Thyroid gland (tissue), 4 donors: Measurements from ENCODE around the gene CDKN1B. TPM values are rescaled to one million over a fixed set of nuclear protein-coding genes. Genes with fewer than 3 reads are reported as not detected.
A peak's percentile ranks its signal among the peaks of the same experiment; 100 is the strongest.

Experiments used
- DNase-seq, 2 donors: peaks; one replicate each; pipeline ENCODE4 v3.0.0-alpha.2; 2019
- H3K27ac ChIP-seq, 3 donors: fragments of 200-600 bp; sonication (generic); 1 replicate in 2 of 3; 2 replicates in 1 of 3; pipeline ENCODE4 v1.5.1; 2016 to 2019; ENCODE audit warnings: mild to moderate bottlenecking in 1 of 3, moderate library complexity in 1 of 3
- H3K27me3 ChIP-seq: fragments of 200-600 bp; sonication (generic); one replicate; pipeline ENCODE4 v1.5.1; 2019
- H3K36me3 ChIP-seq, 2 donors: fragments of 200-600 bp; sonication (generic); one replicate each; pipeline ENCODE4 v1.5.1; 2016 to 2019
- H3K4me1 ChIP-seq, 2 donors: fragments of 200-600 bp; sonication (generic); one replicate each; pipeline ENCODE4 v1.5.1; 2017 to 2019
- H3K4me3 ChIP-seq, 3 donors: fragments of 200-600 bp; sonication (generic); replicated peaks in 1 of 3; 1 replicate in 2 of 3; 2 replicates in 1 of 3; pipeline ENCODE4 v1.5.1; 2016; ENCODE audit warnings: mild to moderate bottlenecking in 1 of 3
- H3K9me3 ChIP-seq: fragments of 200-600 bp; sonication (generic); one replicate; pipeline ENCODE4 v1.5.1; 2017
- POLR2A ChIP-seq, 2 donors: fragments of 450-650 bp; IDR thresholded peaks; one replicate each; pipeline ENCODE4 v1.6.1; 2017; ENCODE audit warnings: antibody characterized with exemption in 2 of 2, mild to moderate bottlenecking in 2 of 2, moderate library complexity in 1 of 2
- WGBS, 2 donors: methylation state at CpG; one replicate each; pipeline ENCODE4 v1.1.5; 2017; 5-methylcytosine and 5-hydroxymethylcytosine counted together
- intact Hi-C: fragments of 100-400 bp; cut with DNase I; formaldehyde crosslinking; loops from one replicate; pipeline ENCODE4 v1.15.1; 2023
- total RNA-seq, 4 donors: library from RNA; depleted of rRNA; stranded (reverse); fragments of >200 nt; gene quantifications; one replicate each; pipeline ENCODE4 v1.2.3, GENCODE V29; 2016
- TF ChIP-seq, protein P1 (sequence below), 6 experiments: fragments of 200-600 bp in 3 of 6; fragments of 450-650 bp in 3 of 6; sonication (generic) in 3 of 6; IDR thresholded peaks; one replicate each; pipeline ENCODE4 v1.5.1; 2016 to 2019; ENCODE audit warnings: antibody characterized with exemption in 6 of 6, mild to moderate bottlenecking in 2 of 6, inconsistent platforms in 1 of 6, moderate library complexity in 1 of 6

The CDKN1B gene
- 10 to 100 TPM; 52.3 to 77.3 (median 62.7) TPM for total RNA-seq

DNA sequence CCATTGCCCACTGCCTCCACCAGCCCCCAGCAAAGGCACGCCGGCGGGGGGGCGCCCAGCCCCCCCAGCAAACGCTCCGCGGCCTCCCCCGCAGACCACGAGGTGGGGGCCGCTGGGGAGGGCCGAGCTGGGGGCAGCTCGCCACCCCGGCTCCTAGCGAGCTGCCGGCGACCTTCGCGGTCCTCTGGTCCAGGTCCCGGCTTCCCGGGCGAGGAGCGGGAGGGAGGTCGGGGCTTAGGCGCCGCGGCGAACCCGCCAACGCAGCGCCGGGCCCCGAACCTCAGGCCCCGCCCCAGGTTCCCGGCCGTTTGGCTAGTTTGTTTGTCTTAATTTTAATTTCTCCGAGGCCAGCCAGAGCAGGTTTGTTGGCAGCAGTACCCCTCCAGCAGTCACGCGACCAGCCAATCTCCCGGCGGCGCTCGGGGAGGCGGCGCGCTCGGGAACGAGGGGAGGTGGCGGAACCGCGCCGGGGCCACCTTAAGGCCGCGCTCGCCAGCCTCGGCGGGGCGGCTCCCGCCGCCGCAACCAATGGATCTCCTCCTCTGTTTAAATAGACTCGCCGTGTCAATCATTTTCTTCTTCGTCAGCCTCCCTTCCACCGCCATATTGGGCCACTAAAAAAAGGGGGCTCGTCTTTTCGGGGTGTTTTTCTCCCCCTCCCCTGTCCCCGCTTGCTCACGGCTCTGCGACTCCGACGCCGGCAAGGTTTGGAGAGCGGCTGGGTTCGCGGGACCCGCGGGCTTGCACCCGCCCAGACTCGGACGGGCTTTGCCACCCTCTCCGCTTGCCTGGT, at the start of gene CDKN1B:
TSS of gene CDKN1B (plus strand) at position 576 of the 793 bp plus-strand sequence. CDS start 472 bp downstream, outside the sequence.
- Histone ChIP-seq H3K4me1 (peaks cover 39 to 42% of the 10 kb centered on the region in 2 donors), H3K27ac (peak within 1 kb of the TSS; percentile 100), H3K27me3 (no peaks in the 10 kb centered on the region), H3K36me3 (peaks cover 6 to 10% of the 10 kb centered on the region in 2 donors), H3K4me3 (peak within 1 kb of the TSS; percentile 66 to 98 (median 96)), H3K9me3 (no peaks in the 10 kb centered on the region)
- intact Hi-C loops: no loop called here
- TF ChIP-seq, protein P1, sequence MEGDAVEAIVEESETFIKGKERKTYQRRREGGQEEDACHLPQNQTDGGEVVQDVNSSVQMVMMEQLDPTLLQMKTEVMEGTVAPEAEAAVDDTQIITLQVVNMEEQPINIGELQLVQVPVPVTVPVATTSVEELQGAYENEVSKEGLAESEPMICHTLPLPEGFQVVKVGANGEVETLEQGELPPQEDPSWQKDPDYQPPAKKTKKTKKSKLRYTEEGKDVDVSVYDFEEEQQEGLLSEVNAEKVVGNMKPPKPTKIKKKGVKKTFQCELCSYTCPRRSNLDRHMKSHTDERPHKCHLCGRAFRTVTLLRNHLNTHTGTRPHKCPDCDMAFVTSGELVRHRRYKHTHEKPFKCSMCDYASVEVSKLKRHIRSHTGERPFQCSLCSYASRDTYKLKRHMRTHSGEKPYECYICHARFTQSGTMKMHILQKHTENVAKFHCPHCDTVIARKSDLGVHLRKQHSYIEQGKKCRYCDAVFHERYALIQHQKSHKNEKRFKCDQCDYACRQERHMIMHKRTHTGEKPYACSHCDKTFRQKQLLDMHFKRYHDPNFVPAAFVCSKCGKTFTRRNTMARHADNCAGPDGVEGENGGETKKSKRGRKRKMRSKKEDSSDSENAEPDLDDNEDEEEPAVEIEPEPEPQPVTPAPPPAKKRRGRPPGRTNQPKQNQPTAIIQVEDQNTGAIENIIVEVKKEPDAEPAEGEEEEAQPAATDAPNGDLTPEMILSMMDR (IDR thresholded peaks at IDR 0.05): no peak
- peak; percentile 76 to 93 for TF ChIP-seq POLR2A (IDR thresholded peaks at IDR 0.05)
- WGBS, 2 donors: 0% methylated on average over 50 to 57 of the region's 81 CpGs
- DNase-seq: peak; percentile 93 to 95

DNA sequence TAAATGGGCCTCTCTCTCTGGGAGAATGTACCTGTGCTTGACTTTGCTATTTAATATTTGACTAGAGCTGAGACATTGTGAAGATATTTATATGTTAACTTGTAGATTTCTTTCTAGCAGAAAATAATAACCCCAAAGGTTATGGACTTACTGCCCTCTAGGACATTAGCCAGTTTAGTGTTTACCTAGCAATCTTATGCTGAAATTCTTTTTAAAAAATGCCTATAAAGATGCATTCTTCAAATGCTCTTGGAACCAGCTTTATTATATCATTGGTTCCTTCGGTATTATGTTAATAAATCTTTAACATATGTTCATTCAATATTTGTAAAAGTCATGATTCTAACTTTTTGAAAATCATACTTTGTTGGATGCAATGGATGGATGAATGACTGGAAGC, 49.2 kb upstream of the CDKN1B start:
- 95 to 96% methylated on average over 1 of the region's 1 CpG for WGBS, 2 donors
- Histone ChIP-seq H3K4me1 (no peaks in the 10 kb centered on the region), H3K4me3 (no peak overlapping the region), H3K27me3 (no peaks in the 10 kb centered on the region), H3K36me3 (no peaks in the 10 kb centered on the region), H3K9me3 (no peaks in the 10 kb centered on the region), H3K27ac (no peak overlapping the region)
- intact Hi-C loops: no loop called here
- TF ChIP-seq, protein P1 (IDR thresholded peaks at IDR 0.05): no peak
- no peak for TF ChIP-seq POLR2A (IDR thresholded peaks at IDR 0.05)
- no peak for DNase-seq

DNA sequence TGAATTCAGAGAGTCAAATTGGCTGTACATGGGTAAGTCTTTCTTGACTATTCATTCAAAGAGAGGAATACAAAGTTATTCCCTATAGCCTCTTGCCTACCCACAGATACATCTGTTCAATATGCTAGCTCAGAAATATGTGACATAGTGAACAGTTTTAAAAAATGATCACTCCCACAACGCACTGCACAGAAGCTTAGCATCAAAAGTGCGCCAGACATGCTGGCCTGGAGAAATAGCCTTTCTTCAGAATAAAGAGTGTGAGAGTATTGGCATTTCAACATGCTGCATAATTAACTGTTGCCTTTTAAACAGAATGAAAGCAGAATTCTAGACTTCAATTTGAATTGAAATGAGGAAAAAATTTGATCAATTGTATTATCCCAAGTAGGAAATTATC, 48.1 kb upstream of the CDKN1B start:
- intact Hi-C loops: no loop called here
- no peak for TF ChIP-seq POLR2A (IDR thresholded peaks at IDR 0.05)
- TF ChIP-seq, protein P1 (IDR thresholded peaks at IDR 0.05): no peak
- Histone ChIP-seq H3K36me3 (no peaks in the 10 kb centered on the region), H3K4me3 (no peak overlapping the region), H3K27ac (no peak overlapping the region), H3K9me3 (no peaks in the 10 kb centered on the region), H3K27me3 (no peaks in the 10 kb centered on the region), H3K4me1 (no peaks in the 10 kb centered on the region)
- WGBS, 2 donors: 95 to 98% methylated on average over 2 of the region's 2 CpGs
- DNase-seq: no peak

DNA sequence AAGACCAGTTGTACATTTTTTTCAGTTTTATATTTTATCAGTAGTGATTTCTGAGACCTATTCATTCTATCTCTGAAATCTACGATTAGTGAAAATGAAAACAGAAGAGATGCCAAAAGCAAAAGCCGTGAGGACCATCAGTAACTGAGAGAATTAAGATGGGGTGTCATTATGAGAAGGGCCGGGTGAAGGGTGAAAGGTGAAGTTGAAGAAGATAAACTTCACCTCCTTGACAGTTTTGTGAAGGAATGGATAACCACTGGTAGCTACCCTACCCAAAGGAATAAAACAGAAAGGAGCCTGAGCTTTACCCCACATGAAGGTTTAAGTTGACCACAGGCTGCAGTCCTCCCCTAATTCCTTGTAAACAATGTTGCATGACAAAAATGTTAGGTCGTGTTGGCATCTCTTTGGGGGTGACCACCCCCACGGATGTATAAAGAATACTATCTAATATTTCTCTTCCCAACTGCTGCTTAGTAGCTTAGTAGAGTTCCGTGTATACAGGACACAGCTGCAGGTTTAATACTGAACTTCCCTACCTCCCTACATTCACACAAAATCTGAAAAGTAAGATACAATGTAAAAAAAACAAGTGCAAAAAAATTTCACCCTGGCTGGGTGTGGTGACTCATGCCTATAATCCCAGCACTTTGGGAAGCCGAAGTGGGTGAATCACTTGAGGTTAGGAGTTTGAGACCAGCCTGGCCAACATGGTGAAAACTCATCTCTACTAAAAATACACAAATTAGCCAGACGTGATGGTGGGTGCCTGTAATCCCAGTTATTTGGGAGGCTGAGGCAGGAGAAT, 45.1 kb upstream of the CDKN1B start:
- Histone ChIP-seq H3K36me3 (no peaks in the 10 kb centered on the region), H3K9me3 (no peaks in the 10 kb centered on the region), H3K27me3 (no peaks in the 10 kb centered on the region), H3K27ac (no peak overlapping the region), H3K4me1 (no peaks in the 10 kb centered on the region), H3K4me3 (no peak overlapping the region)
- intact Hi-C loops: no loop called here
- no peak for TF ChIP-seq POLR2A (IDR thresholded peaks at IDR 0.05)
- TF ChIP-seq, protein P1 (IDR thresholded peaks at IDR 0.05): no peak
- DNase-seq: no peak
- WGBS, 2 donors: 77 to 81% methylated on average over 8 of the region's 8 CpGs

DNA sequence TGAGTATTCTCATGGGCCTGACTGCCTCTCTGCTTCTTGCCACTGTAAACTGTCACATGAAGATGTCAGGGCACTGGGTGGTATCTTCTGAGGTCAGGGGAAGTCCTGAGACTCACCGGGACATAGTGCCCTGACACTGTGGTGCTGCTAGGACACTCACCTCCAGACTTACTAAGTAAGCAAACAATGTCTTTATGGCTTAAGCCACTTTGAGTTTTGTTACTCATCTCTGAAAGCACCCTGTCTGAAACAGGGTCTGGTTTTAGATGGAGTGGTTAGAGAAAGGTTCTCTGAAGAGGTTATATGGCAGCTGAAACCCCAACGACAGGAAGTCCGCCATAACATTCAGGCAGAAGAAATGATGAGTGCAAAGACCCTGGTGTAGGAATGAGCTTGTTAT, 43.9 kb upstream of the CDKN1B start:
- intact Hi-C loops: no loop called here
- no peaks in the 10 kb centered on the region for H3K9me3 ChIP-seq
- no peak overlapping the region for H3K27ac ChIP-seq
- WGBS, 2 donors: 85 to 90% methylated on average over 3 of the region's 3 CpGs
- no peak overlapping the region for H3K4me3 ChIP-seq
- no peaks in the 10 kb centered on the region for H3K27me3 ChIP-seq
- H3K4me1 ChIP-seq: no peaks in the 10 kb centered on the region
- TF ChIP-seq POLR2A (IDR thresholded peaks at IDR 0.05): no peak
- TF ChIP-seq, protein P1 (IDR thresholded peaks at IDR 0.05): no peak
- DNase-seq: no peak
- H3K36me3 ChIP-seq: no peaks in the 10 kb centered on the region
